Dermis lymphatic vessel endothelial cell (primary cell): ENCODE data around the gene TMED5. TPM values are rescaled to one million over a fixed set of nuclear protein-coding genes. Genes with fewer than 3 reads are reported as not detected.

Source experiments
- total RNA-seq: library from RNA; depleted of rRNA; stranded (reverse); fragments of >200 nt; gene quantifications from 2 replicates; pipeline ENCODE4 v1.2.1, GENCODE V29; 2014

The TMED5 gene
- total RNA-seq, result 41.2 and 59.7 TPM in 2 replicates

DNA sequence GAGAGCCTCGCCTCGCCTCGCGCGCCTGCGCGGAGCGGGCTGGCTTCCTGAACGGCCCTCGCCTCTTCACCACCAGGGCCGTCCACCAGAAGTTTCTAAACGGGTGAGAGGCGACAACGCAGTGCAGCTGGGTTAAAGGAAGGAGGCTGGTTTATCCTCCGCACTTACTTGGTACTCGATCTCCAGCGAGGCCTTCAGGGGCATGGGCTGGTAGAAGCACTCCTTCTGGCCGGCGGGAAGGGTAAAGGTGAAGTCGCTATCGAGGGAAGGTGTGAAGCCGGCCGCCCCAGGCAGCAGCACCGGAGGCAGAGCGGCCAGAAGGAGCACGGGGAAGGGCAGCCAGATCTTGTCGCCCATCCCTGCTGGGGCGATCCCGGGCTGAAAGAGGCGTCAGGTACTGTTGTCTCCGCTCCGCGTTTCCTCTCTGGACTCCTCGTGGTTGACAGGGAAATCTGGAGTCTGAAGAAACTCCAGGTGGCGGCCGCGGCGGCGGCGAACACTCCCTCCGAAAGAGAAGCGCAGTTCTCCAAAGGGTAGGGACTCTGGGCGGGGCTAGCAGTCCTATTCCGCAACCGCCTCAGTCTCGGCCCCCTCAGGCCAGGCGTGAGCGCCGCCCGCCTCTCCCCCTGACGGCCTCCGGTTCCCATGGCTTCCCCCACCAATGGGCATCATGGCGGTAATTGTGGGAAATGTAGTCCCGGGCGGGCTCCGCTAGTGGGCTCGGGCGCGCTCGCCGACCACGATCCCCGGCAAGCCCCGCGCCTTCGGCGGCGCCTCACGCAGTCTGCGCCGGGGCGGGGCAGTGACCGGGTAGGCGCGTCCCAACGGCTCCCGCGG lies at the start of gene TMED5:
TMED5 (minus strand) TSS at position 528 of the 837 bp plus-strand sequence; CDS start at position 357, 171 bp downstream.

DNA sequence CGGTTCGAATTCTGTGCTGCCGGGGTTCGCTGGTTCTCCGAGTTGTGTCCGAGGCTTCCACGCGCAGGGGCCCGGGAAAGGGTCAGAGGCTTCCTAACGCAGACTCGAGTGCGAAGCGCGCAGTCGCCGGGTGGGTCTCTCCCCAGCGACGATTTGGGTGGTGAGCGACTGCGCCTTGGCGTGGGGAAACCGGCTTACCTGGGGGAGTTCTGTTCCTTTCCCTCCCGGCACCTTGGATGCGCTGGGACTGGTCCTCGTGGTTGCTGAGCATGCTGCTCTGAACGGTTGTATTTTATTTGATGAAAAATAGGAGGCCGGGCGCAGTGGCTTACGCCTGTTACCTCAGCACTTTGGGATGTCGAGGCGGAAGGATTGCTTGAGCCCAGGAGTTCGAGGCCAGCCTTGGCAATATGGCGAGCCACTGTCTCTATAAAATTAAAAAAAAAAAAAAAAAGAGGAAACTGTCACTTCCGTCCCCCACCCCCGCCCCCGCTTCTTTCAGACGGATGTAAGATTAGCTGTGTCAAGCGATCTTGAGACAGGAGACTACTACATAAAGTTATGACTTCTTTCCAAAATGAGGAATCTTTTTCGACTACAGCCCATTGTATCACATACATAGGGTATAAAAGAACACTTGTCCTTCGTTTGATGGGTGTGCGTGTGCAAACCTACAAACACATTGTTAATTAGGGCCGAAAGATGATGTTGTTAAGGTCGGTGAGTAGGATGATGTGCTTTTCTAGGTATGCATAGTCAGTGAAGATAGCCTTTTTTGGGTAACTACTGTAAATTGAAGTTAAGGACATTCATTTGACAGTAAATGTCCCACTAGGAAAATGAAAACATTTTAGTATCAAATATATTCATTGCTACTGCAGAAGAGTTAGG lies 755 bp upstream of the TMED5 start, which contains the start of gene CCDC18:
CCDC18 (plus strand) TSS at position 2 of the 891 bp plus-strand sequence. CDS start 2,638 bp downstream, outside the sequence.

Other genes starting within 250 kb of the TMED5 start
- gene DIPK1A, start 219.0 kb downstream of the TMED5 start, total RNA-seq, result 0.17 and 0.33 TPM in 2 replicates
- gene MTF2, start 101.1 kb downstream of the TMED5 start, total RNA-seq, result 29.9 and 41.0 TPM in 2 replicates
- 5.2 and 7.0 TPM in 2 replicates for gene CCDC18, start 311 bp upstream of the TMED5 start, total RNA-seq
- 21.6 and 26.5 TPM in 2 replicates for gene DR1, start 165.5 kb upstream of the TMED5 start, total RNA-seq